Fibroblast of the aortic adventitia (primary cell): ENCODE measurements around the gene ATG101. TPM values are rescaled to one million over a fixed set of nuclear protein-coding genes. Genes with fewer than 3 reads are reported as not detected.

Experiments used
- DNase-seq: peaks from one replicate; pipeline ENCODE4 v3.0.0-alpha.2; 2010; ENCODE audit warnings: low read depth
- H3K4me3 ChIP-seq: 2 replicates; pipeline ENCODE4 v1.5.1; 2011; ENCODE audit warnings: low read depth, mild to moderate bottlenecking, control low read depth, low read length, moderate library complexity
- CTCF ChIP-seq: IDR thresholded peaks from 2 replicates; pipeline ENCODE4 v1.5.1; 2011; ENCODE audit warnings: mild to moderate bottlenecking, low read length, control low read depth, inconsistent platforms; ENCODE audit not compliant: insufficient read depth
- total RNA-seq: library from RNA; depleted of rRNA; stranded (reverse); fragments of >200 nt; gene quantifications from 2 replicates; pipeline ENCODE4 v1.2.3, GENCODE V29; 2012; ENCODE audit warnings: low replicate concordance

Gene ATG101
- total RNA-seq, 1 donor: 41.1 TPM

GRCh38 chr12:52081263-52081733 is 11.5 kb downstream of the ATG101 start:
- no peak overlapping the region for H3K4me3 ChIP-seq
- no peak for TF ChIP-seq CTCF
- DNase-seq: no peak

GRCh38 chr12:52082026-52082668 is 12.4 kb downstream of the ATG101 start:
- H3K4me3 ChIP-seq: no peak overlapping the region
- no peak for TF ChIP-seq CTCF
- DNase-seq: peak; percentile 79

- no peak for DNase-seq
- no peak for TF ChIP-seq CTCF
- H3K4me3 ChIP-seq: no peak overlapping the region
Measured at GRCh38 chr12:52082669-52082987, 12.8 kb downstream of the ATG101 start.

GRCh38 chr12:52082988-52083637 is 13.3 kb downstream of the ATG101 start:
- peak; percentile 71 for DNase-seq
- H3K4me3 ChIP-seq: no peak overlapping the region
- peak; percentile 99 for TF ChIP-seq CTCF

- H3K4me3 ChIP-seq: no peak overlapping the region
- TF ChIP-seq CTCF: no peak
- no peak for DNase-seq
Measured at GRCh38 chr12:52083638-52083996, 13.8 kb downstream of the ATG101 start.

GRCh38 chr12:52084491-52085231 is 14.9 kb downstream of the ATG101 start:
- no peak for DNase-seq
- H3K4me3 ChIP-seq: no peak overlapping the region
- TF ChIP-seq CTCF: no peak
